Activated naive CD4-positive, alpha-beta T cell (primary cell): ENCODE measurements around the gene NRXN2.

Experiments used
- DNase-seq, 4 experiments: peaks; one replicate each; lab custom pipeline; 2025; lab: John Stamatoyannopoulos, UW

NRXN2 gene

DNA sequence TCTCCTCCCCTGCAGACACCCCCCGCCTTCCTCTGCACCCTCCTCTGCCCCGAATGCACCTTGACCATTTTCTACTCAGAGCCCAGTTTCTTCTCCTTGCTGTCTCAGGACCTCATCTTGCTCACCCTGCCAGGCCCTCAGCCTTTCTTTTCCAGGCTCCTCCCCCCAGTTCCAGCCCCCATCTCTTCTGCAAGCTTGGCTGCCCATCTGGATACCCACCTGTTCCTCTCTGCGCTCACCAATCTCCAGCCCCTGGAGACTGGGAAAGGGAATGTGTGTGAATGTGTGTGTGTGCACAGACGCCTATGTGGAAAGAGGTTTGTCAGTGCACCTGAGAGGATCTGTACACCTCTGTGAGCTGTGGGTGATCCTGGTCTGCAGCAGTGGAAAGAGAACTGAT, 95.6 kb downstream of the NRXN2 start:
- no peak for DNase-seq

GRCh38 chr11:64626637-64627036, 96.4 kb downstream of the NRXN2 start:
- no peak for DNase-seq

- DNase-seq = no peak
Observed at GRCh38 chr11:64624883-64625481, 98.0 kb downstream of the NRXN2 start.

GRCh38 chr11:64622681-64623080, 100.3 kb downstream of the NRXN2 start:
- DNase-seq = no peak

DNA sequence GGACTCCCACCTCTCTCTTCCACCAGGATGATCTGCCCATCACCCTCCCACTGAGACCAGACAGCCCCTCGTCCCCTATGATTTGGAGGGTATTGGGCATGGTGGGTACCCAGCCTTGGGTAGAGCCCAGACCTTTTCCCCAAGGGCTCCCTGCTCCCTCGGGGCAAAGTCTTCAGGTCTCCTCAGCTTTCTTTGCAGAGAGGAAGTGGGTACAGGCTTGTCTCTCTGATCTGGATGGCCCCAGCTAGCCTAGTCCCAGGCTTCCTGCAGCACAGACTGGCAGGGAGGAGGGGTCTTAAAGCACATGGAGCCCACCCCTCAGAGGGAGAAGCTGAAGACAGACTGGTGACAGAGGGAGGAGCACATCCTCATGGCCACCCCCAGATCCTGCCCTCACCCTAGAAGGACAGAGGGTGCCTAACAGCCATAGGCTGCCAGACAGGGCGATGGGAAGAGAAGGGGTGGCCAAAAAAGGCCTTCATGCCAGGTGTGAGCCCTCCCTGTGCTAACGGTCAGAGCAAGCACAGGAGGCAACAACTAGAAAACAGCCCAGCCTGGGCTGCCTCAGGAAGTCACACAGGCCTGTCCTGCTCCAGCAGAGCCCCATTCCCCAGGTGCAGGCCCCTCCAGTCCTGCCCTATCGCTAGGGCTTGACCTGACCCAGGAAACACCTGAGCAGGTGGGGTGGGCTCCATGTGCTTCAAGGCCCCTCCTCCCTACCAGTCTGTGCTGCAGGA, 101.5 kb downstream of the NRXN2 start:
- DNase-seq = no peak

GRCh38 chr11:64620381-64620971, 102.5 kb downstream of the NRXN2 start:
- no peak for DNase-seq

- DNase-seq = no peak
Observed at GRCh38 chr11:64619811-64620380, 103.1 kb downstream of the NRXN2 start.

DNA sequence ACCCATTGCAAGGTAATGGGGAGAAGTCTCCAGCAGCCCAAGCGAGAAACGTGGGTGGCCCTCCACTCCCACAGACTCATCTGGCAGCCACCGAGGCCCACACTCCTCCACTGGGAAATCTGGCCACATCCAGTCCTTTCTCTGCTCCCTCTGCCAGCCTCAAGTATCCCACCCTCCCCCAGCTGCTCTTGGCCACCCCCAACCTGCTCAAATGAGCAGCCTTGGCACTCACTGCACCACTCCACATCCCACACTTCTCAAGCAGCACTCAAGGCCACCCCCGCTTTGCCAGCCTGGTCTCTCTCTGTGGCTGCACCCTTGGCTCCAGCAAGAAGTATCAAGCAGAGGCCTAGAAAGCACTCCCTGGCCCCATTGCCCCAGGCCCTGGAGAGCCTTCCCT, 103.8 kb downstream of the NRXN2 start:
- no peak for DNase-seq

DNA sequence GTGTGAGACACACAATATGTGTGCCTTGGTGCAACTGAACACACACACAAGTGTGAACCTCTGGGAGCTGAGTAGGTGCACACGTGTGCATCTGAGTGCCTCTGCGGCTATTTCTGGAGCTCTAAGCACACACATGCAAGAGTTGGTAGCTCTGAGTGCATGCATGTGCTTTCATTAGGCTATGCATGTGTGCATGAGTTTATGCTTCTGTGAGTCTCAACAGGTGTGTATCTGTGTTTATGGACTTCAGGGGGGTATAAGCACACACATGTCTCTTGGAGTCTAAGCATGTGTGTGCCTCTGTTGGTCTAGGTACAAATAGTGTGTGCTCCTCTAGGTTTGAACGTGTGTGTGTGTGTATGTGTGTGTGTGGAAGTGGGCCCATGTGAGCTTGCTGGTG, 106.2 kb downstream of the NRXN2 start:
- DNase-seq = no peak

DNA sequence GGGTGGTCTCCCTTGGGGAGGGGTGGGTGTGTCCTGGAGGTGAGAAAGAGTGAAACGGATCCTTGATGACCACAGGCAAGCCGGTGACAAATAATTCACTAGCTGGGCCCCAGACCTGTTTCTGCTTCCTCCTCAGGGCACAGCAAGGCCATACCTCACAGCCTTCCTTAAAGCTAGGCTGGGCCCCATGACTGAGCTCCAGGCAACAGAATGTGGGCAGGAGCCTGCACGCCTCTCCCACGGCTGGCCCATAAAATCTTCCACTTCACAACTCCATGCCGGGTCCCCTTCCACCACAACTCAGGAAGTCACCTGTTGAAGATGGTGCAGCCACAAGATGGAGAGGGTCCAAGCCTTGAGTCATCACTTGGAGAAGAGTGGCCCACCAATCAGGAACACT, 108.1 kb downstream of the NRXN2 start:
- DNase-seq = no peak

DNA sequence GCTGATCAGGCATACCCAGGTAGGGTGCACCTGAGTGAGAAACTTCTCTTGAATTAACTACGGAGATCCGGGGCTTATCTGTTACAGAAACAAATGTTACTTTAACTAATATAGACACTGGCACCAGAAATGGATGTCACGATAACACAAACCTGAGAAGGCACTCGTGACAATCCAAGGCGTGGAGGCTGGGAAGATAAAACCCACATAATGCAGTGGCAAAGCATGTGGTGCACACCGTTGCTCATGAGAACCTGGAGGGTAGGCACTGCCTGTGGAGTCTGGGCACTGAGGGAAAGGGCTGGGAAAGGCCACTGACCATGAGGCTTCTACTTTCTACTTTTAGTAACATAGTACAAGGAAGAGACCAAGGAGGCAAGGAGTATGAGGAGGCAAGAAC, 109.3 kb downstream of the NRXN2 start:
- no peak for DNase-seq

GRCh38 chr11:64611869-64612646, 110.9 kb downstream of the NRXN2 start:
- DNase-seq = no peak

DNA sequence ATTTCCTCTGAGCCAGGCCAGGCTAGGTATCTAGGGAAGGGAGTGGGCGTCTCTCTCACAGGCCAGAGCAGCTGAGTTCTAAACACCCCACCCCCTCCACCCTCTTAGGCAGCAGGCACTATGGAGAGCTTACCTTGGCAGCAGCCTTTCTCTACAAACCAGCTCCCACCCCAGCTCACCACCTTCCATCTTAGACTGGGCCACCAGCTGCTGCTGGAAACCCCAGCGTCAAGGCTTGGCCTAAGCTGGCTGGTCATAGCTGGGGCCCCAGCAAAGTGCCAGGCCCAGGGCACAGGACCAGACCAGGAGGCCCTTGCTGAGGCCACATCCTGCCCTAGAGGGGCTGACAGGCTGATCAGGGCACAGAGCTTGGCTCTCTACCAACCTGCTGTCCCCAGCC, 111.8 kb downstream of the NRXN2 start:
- DNase-seq = no peak

- no peak for DNase-seq
Observed at GRCh38 chr11:64610596-64610995, 112.4 kb downstream of the NRXN2 start.

DNA sequence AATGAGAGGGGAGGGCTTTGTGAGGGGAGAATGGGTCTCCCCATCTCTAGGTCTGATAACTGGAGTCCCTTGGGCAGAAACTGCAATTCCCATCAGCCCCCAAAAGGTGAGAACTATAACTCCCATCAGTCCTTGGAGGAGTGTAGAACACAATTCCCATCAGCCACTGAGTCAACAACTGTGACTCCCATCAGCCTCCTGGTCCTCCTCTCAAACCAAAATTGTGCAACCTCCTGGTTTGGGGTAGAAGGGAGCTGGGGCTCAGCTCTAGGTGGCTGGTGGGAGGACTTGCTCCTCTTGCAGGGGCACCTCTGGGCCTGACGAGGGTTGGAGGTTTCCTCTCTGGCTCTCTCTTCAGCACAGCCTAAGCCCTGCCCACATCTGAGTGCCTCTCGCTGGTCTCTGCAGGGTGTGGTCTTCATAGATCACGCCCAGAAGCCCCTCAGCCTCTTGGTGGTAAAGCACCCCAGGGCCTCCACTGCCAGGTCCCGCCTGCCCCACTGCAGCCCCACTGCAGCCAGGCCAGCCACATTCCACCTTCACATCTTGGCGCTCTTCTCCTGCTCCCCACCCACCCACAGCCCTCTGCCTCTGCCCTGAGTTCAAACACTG, 113.5 kb downstream of the NRXN2 start:
- no peak for DNase-seq

DNA sequence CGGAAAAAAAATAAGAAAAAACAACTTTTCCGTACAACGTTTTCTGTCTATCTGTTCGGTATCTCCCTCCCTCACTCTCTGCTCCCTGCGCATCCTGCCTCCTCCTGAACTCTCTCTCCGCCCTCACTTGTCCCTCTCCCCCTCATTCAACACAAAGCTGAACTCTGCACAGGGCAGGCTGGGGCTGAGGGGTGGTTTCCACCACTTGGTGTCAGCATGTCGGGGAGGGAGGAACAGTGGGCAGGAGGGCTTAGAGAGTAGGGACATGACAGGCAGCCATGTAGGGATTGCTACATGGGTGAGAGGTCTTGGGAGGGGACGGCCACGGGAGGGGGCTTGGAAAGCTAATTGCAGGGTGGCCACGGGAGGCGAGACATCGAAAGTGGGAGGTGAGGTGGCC, 114.4 kb downstream of the NRXN2 start:
- DNase-seq = no peak

GRCh38 chr11:64608046-64608445, 115.0 kb downstream of the NRXN2 start:
- no peak for DNase-seq

GRCh38 chr11:64607381-64607985, 115.5 kb downstream of the NRXN2 start:
- DNase-seq = no peak

DNA sequence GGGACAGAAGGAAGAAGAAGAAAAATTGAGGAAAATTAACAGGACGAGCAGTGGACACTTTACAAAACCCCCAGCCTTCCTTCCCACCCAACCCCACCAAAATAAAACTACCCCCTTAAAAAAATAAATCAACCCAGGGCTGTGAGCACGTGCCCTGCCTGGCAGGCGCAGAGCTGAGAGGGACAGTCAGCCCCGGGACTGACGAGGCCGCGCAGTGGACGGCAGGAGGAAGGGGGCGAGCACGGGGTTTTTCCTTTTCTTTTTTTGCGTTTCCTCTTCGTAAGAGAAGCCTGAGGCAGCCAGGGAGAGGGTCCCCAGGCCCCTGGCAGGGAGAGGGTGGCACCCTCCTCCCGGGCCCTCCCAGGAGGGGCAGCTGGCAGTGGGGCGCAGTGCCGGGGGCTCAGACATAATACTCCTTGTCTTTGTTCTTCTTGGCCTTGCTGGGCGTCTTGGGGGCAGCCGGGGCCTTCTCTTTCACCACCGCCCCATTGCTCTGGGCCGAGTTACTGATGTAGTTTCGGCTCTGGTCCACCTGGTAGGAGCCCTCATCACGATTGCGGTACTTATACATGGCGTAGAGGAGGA, 116.1 kb downstream of the NRXN2 start:
- no peak for DNase-seq

DNA sequence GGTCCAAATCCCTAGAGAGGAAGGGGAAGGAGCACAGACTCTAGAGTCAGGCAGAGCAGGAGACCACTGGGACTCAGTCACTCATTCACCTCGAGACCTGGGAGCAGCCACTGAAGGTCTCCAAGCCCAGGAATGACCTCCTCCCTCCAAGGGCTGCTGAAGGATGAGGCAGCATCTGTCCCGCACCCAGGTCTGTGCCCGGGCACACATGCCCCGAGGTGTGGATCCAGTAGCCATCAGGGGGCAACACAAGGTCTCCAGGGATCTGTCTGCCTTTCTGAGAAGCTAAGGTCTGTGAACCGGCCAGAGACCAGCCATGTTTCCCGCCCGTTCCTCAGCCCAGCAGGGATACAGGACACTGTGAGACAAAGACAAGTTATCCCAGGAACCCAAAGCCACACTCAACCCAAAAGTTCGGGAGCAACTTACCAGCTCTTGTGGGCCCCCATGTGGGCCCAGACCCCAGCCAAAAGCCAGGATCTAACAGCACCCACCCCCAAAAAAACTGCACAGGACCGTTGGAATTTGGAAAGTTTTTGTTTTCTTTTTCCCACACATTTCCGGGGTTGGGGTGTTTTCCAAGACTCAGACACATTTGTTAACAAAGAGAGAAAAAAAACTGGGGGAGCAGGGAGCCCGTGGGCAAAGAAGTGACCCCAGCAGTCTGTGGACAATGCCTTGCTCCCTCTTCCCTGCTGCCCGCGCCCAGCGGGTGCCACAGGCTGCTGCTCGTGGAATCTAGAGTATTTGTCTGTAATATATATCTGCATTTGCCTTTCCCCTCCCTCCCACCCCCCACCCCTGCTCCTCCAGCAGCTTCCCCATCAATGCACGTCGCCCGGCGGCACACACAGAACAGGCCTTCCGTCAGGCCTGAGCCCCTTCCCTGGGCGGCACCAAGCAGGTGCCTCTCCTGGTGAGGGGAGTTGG, 117.1 kb downstream of the NRXN2 start:
- no peak for DNase-seq
